HCEC 1CT (cell line): ENCODE data around the gene UCP3.

Source experiments
- DNase-seq: peaks from one replicate; pipeline ENCODE4 v3.0.0-alpha.2; 2017

Gene UCP3

GRCh38 chr11:73950869-73951710 lies 57.8 kb downstream of the UCP3 start, which contains the start of gene DNAJB13:
Gene DNAJB13, plus strand, starts transcription at chr11:73951026. Its CDS starts 44 bp downstream, at chr11:73951070.
- DNase-seq, result peak; percentile 30
